GM23338 (cell line): ENCODE measurements around the gene MPO. TPM values are rescaled to one million over a fixed set of nuclear protein-coding genes. Genes with fewer than 3 reads are reported as not detected.
A peak's percentile ranks its signal among the peaks of the same experiment; 100 is the strongest.

ENCODE experiments used
- ATAC-seq: fragments of 200-7000 bp; cut with Tn5 transposase; 3 replicates; pipeline ENCODE4 v1.9.1; 2020
- DNase-seq: peaks from one replicate; pipeline ENCODE4 v3.0.0-alpha.2; 2015; ENCODE audit warnings: low spot score
- H2AFZ ChIP-seq: fragments of 200-600 bp; sonication (generic); 2 replicates; pipeline ENCODE4 v1.8.0; 2016; ENCODE audit warnings: antibody characterized with exemption, mild to moderate bottlenecking, moderate library complexity
- H3F3A ChIP-seq: fragments of 200-600 bp; sonication (generic); replicated peaks from 2 replicates; pipeline ENCODE4 v1.8.0; 2017; ENCODE audit warnings: antibody characterized with exemption, mixed run types, low read depth
- H3K27ac ChIP-seq: fragments of 200-600 bp; sonication (generic); 2 replicates; pipeline ENCODE4 v1.6.1; 2016; ENCODE audit warnings: low read depth
- H3K27me3 ChIP-seq: fragments of 200-600 bp; sonication (generic); 2 replicates; pipeline ENCODE4 v1.8.0; 2016; ENCODE audit warnings: mild to moderate bottlenecking, mixed run types, moderate library complexity; ENCODE audit not compliant: insufficient read depth
- H3K36me3 ChIP-seq: fragments of 200-600 bp; sonication (generic); 2 replicates; pipeline ENCODE4 v1.8.0; 2016; ENCODE audit warnings: mild to moderate bottlenecking; ENCODE audit not compliant: insufficient read depth
- H3K4me1 ChIP-seq: fragments of 200-600 bp; sonication (generic); 2 replicates; pipeline ENCODE4 v1.8.0; 2016; ENCODE audit warnings: mild to moderate bottlenecking, moderate library complexity; ENCODE audit not compliant: insufficient read depth
- H3K4me2 ChIP-seq: fragments of 200-600 bp; sonication (generic); 2 replicates; pipeline ENCODE4 v1.7.1; 2017; ENCODE audit warnings: mixed run types
- H3K4me3 ChIP-seq: fragments of 200-600 bp; sonication (generic); 2 replicates; pipeline ENCODE4 v1.6.1; 2016; ENCODE audit warnings: mixed run types
- H3K79me2 ChIP-seq: fragments of 200-600 bp; sonication (generic); replicated peaks from 2 replicates; pipeline ENCODE4 v1.8.0; 2017; ENCODE audit warnings: mild to moderate bottlenecking; ENCODE audit not compliant: insufficient read depth
- H3K9me2 ChIP-seq: fragments of 200-600 bp; sonication (generic); 2 replicates; pipeline ENCODE4 v1.8.0; 2017; ENCODE audit not compliant: insufficient read depth
- H4K20me1 ChIP-seq: fragments of 200-600 bp; sonication (generic); replicated peaks from 2 replicates; pipeline ENCODE4 v1.8.0; 2017; ENCODE audit warnings: mild to moderate bottlenecking; ENCODE audit not compliant: insufficient read depth
- H3K27ac Mint-ChIP-seq: 2 replicates; pipeline ENCODE4 v1.8.0; 2020; ENCODE audit warnings: inconsistent platforms, mild to moderate bottlenecking, moderate library complexity, mixed read lengths
- H3K27me3 Mint-ChIP-seq: 3 replicates; pipeline ENCODE4 v1.8.0; 2022; ENCODE audit warnings: low read depth, mild to moderate bottlenecking, moderate library complexity, mixed read lengths, inconsistent platforms; ENCODE audit not compliant: insufficient read depth, poor library complexity
- H3K36me3 Mint-ChIP-seq: 3 replicates; pipeline ENCODE4 v1.8.0; 2021; ENCODE audit warnings: low read depth, mild to moderate bottlenecking, inconsistent platforms, moderate library complexity, mixed read lengths
- H3K4me1 Mint-ChIP-seq: 3 replicates; pipeline ENCODE4 v1.8.0; 2020; ENCODE audit warnings: mild to moderate bottlenecking, inconsistent platforms, mixed read lengths
- H3K4me3 Mint-ChIP-seq: 3 replicates; pipeline ENCODE4 v1.8.0; 2021; ENCODE audit warnings: moderate library complexity, mild to moderate bottlenecking, inconsistent platforms, mixed read lengths
- H3K9me3 Mint-ChIP-seq: 3 replicates; pipeline ENCODE4 v1.8.0; 2020; ENCODE audit warnings: moderate library complexity, mild to moderate bottlenecking, inconsistent platforms, mixed read lengths
- CREB1 ChIP-seq: fragments of 250-450 bp; sonication (Bioruptor Pico); IDR thresholded peaks from 2 replicates; pipeline ENCODE4 v1.5.0; 2020; ENCODE audit warnings: low read depth, mild to moderate bottlenecking, moderate library complexity
- ETS1 ChIP-seq: IDR thresholded peaks from 2 replicates; pipeline ENCODE4 v1.6.1; 2016; ENCODE audit warnings: antibody characterized with exemption
- EZH2 ChIP-seq: fragments of 200-600 bp; sonication (generic); IDR thresholded peaks from one replicate; pipeline ENCODE4 v1.8.0; 2017; ENCODE audit warnings: antibody characterized with exemption, mild to moderate bottlenecking, low read depth; ENCODE audit not compliant: unreplicated experiment
- NANOG ChIP-seq: IDR thresholded peaks from 2 replicates; pipeline ENCODE4 v1.6.1; 2016; ENCODE audit warnings: antibody characterized with exemption, borderline replicate concordance
- POLR2AphosphoS5 ChIP-seq: IDR thresholded peaks from 2 replicates; pipeline ENCODE4 v1.6.1; 2016; ENCODE audit warnings: antibody characterized with exemption, low read depth
- REST ChIP-seq: IDR thresholded peaks from one replicate; pipeline ENCODE4 v1.6.1; 2018; ENCODE audit warnings: antibody characterized with exemption; ENCODE audit not compliant: unreplicated experiment
- ZNF114 ChIP-seq: fragments of 250-450 bp; sonication (Bioruptor Pico); IDR thresholded peaks from 2 replicates; pipeline ENCODE4 v1.5.0; 2020; ENCODE audit warnings: mild to moderate bottlenecking, moderate library complexity
- ZNF462 ChIP-seq: fragments of 250-450 bp; sonication (Bioruptor Pico); IDR thresholded peaks from 2 replicates; pipeline ENCODE4 v1.5.0; 2020; ENCODE audit warnings: mild to moderate bottlenecking, moderate library complexity
- polyA plus RNA-seq: library from polyadenylated mRNA; unstranded; fragments of >200 nt; fragmentation: Nextera tagmentation; extraction: Ambion mirVana; gene quantifications from 2 replicates; pipeline ENCODE4 v1.2.1, GENCODE V29; 2016
- total RNA-seq: library from RNA; depleted of rRNA; stranded (reverse); fragments of >200 nt; shearing (Covaris generic); gene quantifications from 2 replicates; pipeline ENCODE4 v1.2.3, GENCODE V29; 2014

Gene MPO
- total and polyA plus RNA-seq, 2 experiments from 2014 or later = 0.08 TPM; not detected in 1

GRCh38 chr17:58327363-58328194, 46.8 kb upstream of the MPO start:
- Histone ChIP-seq H3K9me2 (0 out of 2 replicates have a peak, but pooled peaks cover 8% of the 10 kb centered on the region), H4K20me1 (no peaks in the 10 kb centered on the region), H3K36me3 (no peaks in the 10 kb centered on the region), H3K4me2 (no peak overlapping the region), H3K27ac (no peak overlapping the region), H3K27me3 (peaks cover 23% of the 10 kb centered on the region), H2AFZ (no peak overlapping the region), H3K4me3 (no peak overlapping the region), H3K79me2 (no peaks in the 10 kb centered on the region), H3F3A (peaks cover 3% of the 10 kb centered on the region; the same call in 1 of the 2 replicates), H3K4me1 (peaks cover 48% of the 10 kb centered on the region)
- Mint-ChIP-seq H3K27me3 (peaks cover 39% of the 10 kb centered on the region), H3K4me3 (no peak overlapping the region; the same call in 2 of the 3 replicates), H3K36me3 (no peaks in the 10 kb centered on the region), H3K4me1 (peaks cover 66% of the 10 kb centered on the region), H3K9me3 (no peaks in the 10 kb centered on the region; the same call in 2 of the 3 replicates), H3K27ac (peak overlapping the region; percentile 42; the same call in 1 of the 2 replicates)
- no peak for DNase-seq
- ATAC-seq = no peak
- TF ChIP-seq ETS1 = no peak

- H4K20me1 ChIP-seq = no peaks in the 10 kb centered on the region
- no peaks in the 10 kb centered on the region for H3K36me3 Mint-ChIP-seq
- no peaks in the 10 kb centered on the region; the same call in 2 of the 3 replicates for H3K9me3 Mint-ChIP-seq
- peaks cover 3% of the 10 kb centered on the region; the same call in 1 of the 2 replicates for H3F3A ChIP-seq
- H3K4me3 Mint-ChIP-seq = no peak overlapping the region; the same call in 2 of the 3 replicates
- no peak overlapping the region for H3K27ac ChIP-seq
- ATAC-seq (no peak), DNase-seq (no peak)
- H3K27me3 ChIP-seq = peaks cover 23% of the 10 kb centered on the region
- H3K27ac Mint-ChIP-seq = no peak overlapping the region
- H3K9me2 ChIP-seq = 0 out of 2 replicates have a peak, but pooled peaks cover 3% of the 10 kb centered on the region
- H2AFZ ChIP-seq = no peak overlapping the region
- H3K4me2 ChIP-seq = no peak overlapping the region
- H3K4me1 Mint-ChIP-seq = peaks cover 61% of the 10 kb centered on the region
- H3K27me3 Mint-ChIP-seq = peaks cover 41% of the 10 kb centered on the region
- H3K4me3 ChIP-seq = no peak overlapping the region
- H3K79me2 ChIP-seq = no peaks in the 10 kb centered on the region
- H3K4me1 ChIP-seq = peaks cover 48% of the 10 kb centered on the region
- no peaks in the 10 kb centered on the region for H3K36me3 ChIP-seq
- no peak for TF ChIP-seq CREB1 (CRISPR knock-in tag)
- TF ChIP-seq ZNF114 = no peak
- no peak for TF ChIP-seq NANOG
- TF ChIP-seq EZH2 = no peak
- TF ChIP-seq ZNF462 (CRISPR knock-in tag) = no peak
- TF ChIP-seq REST = no peak
- no peak for TF ChIP-seq POLR2AphosphoS5
Observed at GRCh38 chr17:58326609-58327362, 46.1 kb upstream of the MPO start.
